Tibial artery (tissue), 4 donors: Measurements from ENCODE around the gene HFM1.
"Not testable (repeated sequence)": the region's sequence is repeated elsewhere in the genome, so short reads cannot be mapped to it uniquely, and the experiment has no call there.

Experiments used
- DNase-seq, 2 donors: peaks; one replicate each; pipeline ENCODE4 v3.0.0-alpha.2; 2019
- H3K27ac ChIP-seq, 2 donors: fragments of 200-600 bp; sonication (generic) in 1 of 2; 1 replicate in 1 of 2; 2 replicates in 1 of 2; pipeline ENCODE4 v1.5.1; 2018 to 2019; ENCODE audit warnings: mild to moderate bottlenecking in 1 of 2
- H3K27me3 ChIP-seq, 2 donors: fragments of 200-600 bp; sonication (generic) in 1 of 2; one replicate each; pipeline versions ENCODE4 v1.5.1 to v1.6.0; 2016 to 2019
- H3K36me3 ChIP-seq, 3 donors: fragments of 200-600 bp; sonication (generic) in 2 of 3; one replicate each; pipeline ENCODE4 v1.5.1; 2016 to 2019; ENCODE audit warnings: mild to moderate bottlenecking in 2 of 3
- H3K4me1 ChIP-seq, 4 donors: fragments of 200-600 bp; sonication (generic) in 2 of 4; 1 replicate in 3 of 4; 2 replicates in 1 of 4; pipeline ENCODE4 v1.5.1; 2016 to 2019
- H3K4me3 ChIP-seq, 2 donors: fragments of 200-600 bp; sonication (generic) in 1 of 2; 1 replicate in 1 of 2; 2 replicates in 1 of 2; pipeline ENCODE4 v1.5.1; 2018 to 2019; ENCODE audit warnings: mild to moderate bottlenecking in 2 of 2
- H3K9me3 ChIP-seq, 3 donors: fragments of 200-600 bp; sonication (generic) in 1 of 3; one replicate each; pipeline ENCODE4 v1.5.1; 2016 to 2019
- intact Hi-C: fragments of 100-400 bp; cut with DNase I; formaldehyde crosslinking; loops from one replicate; pipeline ENCODE4 v1.15.0; 2023; ENCODE audit warnings: low total_unique reads
- TF ChIP-seq, protein P1 (sequence below), 2 experiments: fragments of 200-600 bp in 1 of 2; fragments of 450-650 bp in 1 of 2; IDR thresholded peaks; one replicate each; pipeline ENCODE4 v1.5.1; 2017 to 2019; ENCODE audit warnings: antibody characterized with exemption in 2 of 2, mild to moderate bottlenecking in 1 of 2, moderate library complexity in 1 of 2

Gene HFM1

GRCh38 chr1:91439016-91439415 is 34.4 kb upstream of the HFM1 start:
- TF ChIP-seq, protein P1, sequence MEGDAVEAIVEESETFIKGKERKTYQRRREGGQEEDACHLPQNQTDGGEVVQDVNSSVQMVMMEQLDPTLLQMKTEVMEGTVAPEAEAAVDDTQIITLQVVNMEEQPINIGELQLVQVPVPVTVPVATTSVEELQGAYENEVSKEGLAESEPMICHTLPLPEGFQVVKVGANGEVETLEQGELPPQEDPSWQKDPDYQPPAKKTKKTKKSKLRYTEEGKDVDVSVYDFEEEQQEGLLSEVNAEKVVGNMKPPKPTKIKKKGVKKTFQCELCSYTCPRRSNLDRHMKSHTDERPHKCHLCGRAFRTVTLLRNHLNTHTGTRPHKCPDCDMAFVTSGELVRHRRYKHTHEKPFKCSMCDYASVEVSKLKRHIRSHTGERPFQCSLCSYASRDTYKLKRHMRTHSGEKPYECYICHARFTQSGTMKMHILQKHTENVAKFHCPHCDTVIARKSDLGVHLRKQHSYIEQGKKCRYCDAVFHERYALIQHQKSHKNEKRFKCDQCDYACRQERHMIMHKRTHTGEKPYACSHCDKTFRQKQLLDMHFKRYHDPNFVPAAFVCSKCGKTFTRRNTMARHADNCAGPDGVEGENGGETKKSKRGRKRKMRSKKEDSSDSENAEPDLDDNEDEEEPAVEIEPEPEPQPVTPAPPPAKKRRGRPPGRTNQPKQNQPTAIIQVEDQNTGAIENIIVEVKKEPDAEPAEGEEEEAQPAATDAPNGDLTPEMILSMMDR (IDR thresholded peaks at IDR 0.05), result no peak
- DNase-seq, result no peak

GRCh38 chr1:91428182-91428798 is 23.7 kb upstream of the HFM1 start:
- Histone ChIP-seq H3K4me1 (no peaks in the 10 kb centered on the region), H3K36me3 (no peaks in the 10 kb centered on the region), H3K27me3 (no peaks in the 10 kb centered on the region), H3K27ac (no peak overlapping the region), H3K9me3 (no peaks in the 10 kb centered on the region), H3K4me3 (no peak overlapping the region)
- intact Hi-C loops, result no loop called here
- no peak for DNase-seq
- TF ChIP-seq, protein P1 (IDR thresholded peaks at IDR 0.05), result no peak

More at GRCh38 chr1:91439016-91439415, 34.4 kb upstream of the HFM1 start:
- H3K27me3 ChIP-seq, result no peaks in the 10 kb centered on the region
- no peaks in the 10 kb centered on the region for H3K9me3 ChIP-seq
- no peak overlapping the region for H3K27ac ChIP-seq
- intact Hi-C loops, result no loop called here
- no peak overlapping the region for H3K4me3 ChIP-seq
- no peaks in the 10 kb centered on the region for H3K4me1 ChIP-seq
- H3K36me3 ChIP-seq, result no peaks in the 10 kb centered on the region

DNA sequence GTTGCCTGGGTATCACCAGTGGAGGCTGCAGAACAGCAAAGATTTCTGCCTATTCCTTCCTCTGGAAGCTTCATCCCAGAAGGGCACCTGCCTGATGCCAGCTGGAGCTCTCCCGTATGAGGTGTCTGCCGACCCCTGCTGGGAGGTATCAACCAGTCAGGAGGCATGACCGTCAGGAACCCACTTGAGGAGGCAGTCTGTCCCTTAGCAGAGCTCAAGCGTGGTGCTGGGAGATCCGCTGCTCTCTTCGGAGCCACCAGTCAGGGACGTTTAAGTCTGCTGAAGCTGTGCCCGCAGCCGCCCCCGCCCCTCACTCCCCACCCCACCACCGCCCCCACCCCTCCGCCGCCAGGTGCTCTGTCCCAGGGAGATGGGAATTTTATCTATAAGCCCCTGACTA is 23.1 kb upstream of the HFM1 start:
- Histone ChIP-seq H3K4me1 (no peaks in the 10 kb centered on the region), H3K27ac (no peak overlapping the region), H3K27me3 (no peaks in the 10 kb centered on the region), H3K9me3 (no peaks in the 10 kb centered on the region), H3K36me3 (no peaks in the 10 kb centered on the region), H3K4me3 (no peak overlapping the region)
- intact Hi-C loops, result no loop called here
- TF ChIP-seq, protein P1 (IDR thresholded peaks at IDR 0.05), result no peak
- DNase-seq, result no peak

DNA sequence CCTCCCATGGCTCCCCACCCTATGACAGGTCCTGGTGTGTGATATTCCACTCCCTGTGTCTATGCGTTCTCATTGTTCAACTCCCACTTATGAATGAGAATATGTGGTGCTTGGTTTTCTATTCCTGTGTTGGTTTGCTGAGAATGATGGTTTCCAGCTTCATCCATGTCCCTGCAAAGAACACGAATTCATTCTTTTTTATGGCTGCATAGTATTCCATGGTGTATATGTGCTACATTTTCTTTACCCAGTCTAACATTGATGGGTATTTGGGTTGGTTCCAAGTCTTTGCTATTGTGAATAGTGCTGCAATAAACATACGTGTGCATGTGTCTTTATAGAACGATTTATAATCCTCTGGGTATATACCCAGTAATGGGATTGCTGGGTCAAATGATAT is 17.9 kb upstream of the HFM1 start:
- H3K4me1 ChIP-seq, H3K9me3 ChIP-seq, H3K4me3 ChIP-seq, H3K36me3 ChIP-seq, H3K27ac ChIP-seq, DNase-seq, intact Hi-C loops, H3K27me3 ChIP-seq: not testable (repeated sequence)

DNA sequence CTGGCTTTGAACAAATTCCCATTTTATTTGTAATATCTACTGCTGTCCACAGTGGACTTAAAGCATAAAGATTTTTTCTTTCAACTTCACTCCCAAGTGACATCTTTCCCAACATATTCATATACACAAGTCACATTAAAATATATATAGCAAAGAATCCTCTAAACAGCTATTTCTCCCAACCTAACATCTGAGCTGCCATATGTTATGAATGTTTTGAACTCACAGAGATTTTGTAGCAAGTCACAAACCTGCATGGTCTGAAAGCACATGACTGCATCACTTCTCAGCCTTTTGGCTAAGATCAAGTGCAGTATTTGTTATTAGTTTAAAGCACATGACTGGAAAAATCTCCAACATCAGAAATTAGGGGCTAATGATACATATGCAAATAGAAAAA is 7.7 kb upstream of the HFM1 start:
- DNase-seq, result no peak
- TF ChIP-seq, protein P1 (IDR thresholded peaks at IDR 0.05), result no peak
- Histone ChIP-seq H3K9me3 (no peaks in the 10 kb centered on the region), H3K4me1 (no peaks in the 10 kb centered on the region), H3K27me3 (peaks cover 0 to 3% of the 10 kb centered on the region in 2 donors), H3K27ac (no peak overlapping the region), H3K4me3 (no peak overlapping the region), H3K36me3 (no peaks in the 10 kb centered on the region)
- intact Hi-C loops, result no loop called here

DNA sequence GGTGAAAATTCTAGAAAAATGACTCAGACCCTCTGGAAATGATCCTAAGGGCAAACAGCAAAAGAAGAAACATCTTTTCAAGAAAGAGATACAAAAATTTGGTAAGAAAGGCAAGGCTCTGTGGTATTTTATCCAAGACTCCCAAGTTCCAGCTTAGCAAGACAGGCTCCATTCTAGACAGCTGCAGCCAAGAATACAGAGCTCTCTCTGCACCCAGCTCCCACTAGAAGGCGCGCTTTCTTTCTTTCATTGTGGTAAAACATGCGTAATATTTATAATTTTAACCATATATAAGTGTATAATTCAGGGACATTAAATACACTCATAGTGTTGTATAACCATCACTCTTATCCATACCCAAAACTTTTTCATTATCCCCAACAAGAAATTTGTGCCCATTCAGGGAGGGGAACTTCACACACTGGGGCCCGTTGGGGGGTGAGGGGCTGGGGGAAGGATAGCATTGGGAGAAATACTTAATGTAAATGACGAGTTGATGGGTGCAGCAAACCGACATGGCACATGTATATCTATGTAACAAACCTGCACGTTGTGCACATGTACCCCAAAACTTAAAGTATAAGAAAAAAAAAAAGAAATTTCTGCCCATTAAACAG is 2.2 kb upstream of the HFM1 start:
- H3K4me1 ChIP-seq, result peaks cover 0 to 11% (median 5%) of the 10 kb centered on the region in 4 donors
- TF ChIP-seq, protein P1 (IDR thresholded peaks at IDR 0.05), result no peak
- no peak for DNase-seq
- no peak overlapping the region for H3K4me3 ChIP-seq
- intact Hi-C loops, result no loop called here
- no peaks in the 10 kb centered on the region for H3K36me3 ChIP-seq
- peaks cover 0 to 10% of the 10 kb centered on the region in 2 donors for H3K27me3 ChIP-seq
- no peak overlapping the region for H3K27ac ChIP-seq
- no peaks in the 10 kb centered on the region for H3K9me3 ChIP-seq
